Subcutaneous abdominal adipose tissue (tissue), 5 donors: ENCODE data around the gene TUSC1.
"Not testable (repeated sequence)": the region's sequence is repeated elsewhere in the genome, so short reads cannot be mapped to it uniquely, and the experiment has no call there.

ENCODE experiments used
- H3K27ac ChIP-seq: one replicate; pipeline ENCODE4 v1.7.0; 2013; ENCODE audit warnings: low read depth, mild to moderate bottlenecking, inconsistent platforms, low read length, moderate library complexity
- H3K27me3 ChIP-seq, 5 donors: one replicate each; pipeline ENCODE4 v1.7.0; 2013; ENCODE audit warnings: low read length in 5 of 5, inconsistent platforms in 1 of 5; ENCODE audit not compliant: control insufficient read depth in 5 of 5, insufficient read depth in 4 of 5
- H3K36me3 ChIP-seq, 5 donors: one replicate each; pipeline ENCODE4 v1.7.0; 2013; ENCODE audit warnings: low read length in 5 of 5; ENCODE audit not compliant: control insufficient read depth in 5 of 5, insufficient read depth in 5 of 5
- H3K4me1 ChIP-seq, 5 donors: one replicate each; pipeline ENCODE4 v1.7.0; 2013; ENCODE audit warnings: low read length in 5 of 5, mild to moderate bottlenecking in 3 of 5, moderate library complexity in 1 of 5; ENCODE audit not compliant: control insufficient read depth in 5 of 5, insufficient read depth in 5 of 5
- H3K4me3 ChIP-seq, 5 donors: one replicate each; pipeline ENCODE4 v1.7.0; 2013; ENCODE audit warnings: low read length in 5 of 5, low read depth in 1 of 5
- H3K9ac ChIP-seq, 5 donors: one replicate each; pipeline ENCODE4 v1.7.0; 2013; ENCODE audit warnings: low read length in 5 of 5, mild to moderate bottlenecking in 4 of 5, moderate library complexity in 3 of 5
- H3K9me3 ChIP-seq, 5 donors: one replicate each; pipeline ENCODE4 v1.7.0; 2013; ENCODE audit warnings: low read length in 5 of 5; ENCODE audit not compliant: control insufficient read depth in 5 of 5
- donor health status: healthy.
- donor health status: healthy.
- donor health status: healthy.
- donor health status: healthy.
- donor health status: healthy.

The TUSC1 gene

DNA sequence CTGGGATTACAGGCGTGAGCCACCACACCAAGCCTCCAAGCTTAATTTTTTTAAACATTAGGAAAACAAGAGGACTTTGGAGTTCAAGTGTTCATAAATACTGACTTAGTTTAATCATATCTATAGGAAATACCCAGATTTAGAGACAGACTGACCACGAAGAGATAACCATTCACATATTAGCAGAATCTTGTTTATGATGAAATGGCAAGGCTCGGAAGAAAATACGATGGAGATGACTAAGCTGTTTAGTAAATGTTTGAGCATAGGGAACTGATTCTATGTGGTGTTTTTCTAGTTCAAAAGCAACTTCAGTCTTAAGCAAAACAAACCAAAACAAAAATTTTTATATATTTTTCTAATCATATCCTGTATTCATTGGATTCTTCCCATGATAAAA, 13.5 kb upstream of the TUSC1 start:
- no peak overlapping the region for H3K27ac ChIP-seq
- no peaks in the 10 kb centered on the region for H3K9me3 ChIP-seq
- H3K36me3 ChIP-seq, result no peaks in the 10 kb centered on the region
- no peaks in the 10 kb centered on the region for H3K4me1 ChIP-seq
- H3K27me3 ChIP-seq, result no peaks in the 10 kb centered on the region
- no peak overlapping the region for H3K9ac ChIP-seq
- no peak overlapping the region for H3K4me3 ChIP-seq

DNA sequence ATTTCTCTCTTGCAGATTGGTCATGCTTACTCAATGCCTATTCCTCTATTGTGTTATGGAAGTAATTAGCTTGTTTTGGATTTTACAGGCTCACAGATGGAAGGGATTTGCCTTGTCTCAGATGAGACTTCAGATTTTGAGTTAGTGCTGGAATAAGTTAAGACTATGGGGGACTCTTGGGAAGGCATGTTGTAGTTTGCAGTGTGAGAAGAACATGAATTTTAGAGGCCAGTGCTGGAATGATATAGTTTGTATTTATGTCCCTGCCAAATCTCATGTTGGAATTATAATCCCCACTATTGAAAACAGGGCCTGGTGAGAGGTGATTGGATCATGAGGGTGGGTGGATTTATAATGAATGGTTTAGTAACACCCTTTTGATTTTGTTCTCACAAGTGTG, 6.1 kb upstream of the TUSC1 start:
- H3K4me3 ChIP-seq, result no peak overlapping the region
- H3K27ac ChIP-seq, result no peak overlapping the region
- peaks cover 0 to 4% (median 3%) of the 10 kb centered on the region in 5 donors for H3K9me3 ChIP-seq
- no peaks in the 10 kb centered on the region for H3K36me3 ChIP-seq
- H3K27me3 ChIP-seq, result no peaks in the 10 kb centered on the region
- H3K4me1 ChIP-seq, result peaks cover 0 to 8% (median 0%) of the 10 kb centered on the region in 5 donors
- H3K9ac ChIP-seq, result no peak overlapping the region

DNA sequence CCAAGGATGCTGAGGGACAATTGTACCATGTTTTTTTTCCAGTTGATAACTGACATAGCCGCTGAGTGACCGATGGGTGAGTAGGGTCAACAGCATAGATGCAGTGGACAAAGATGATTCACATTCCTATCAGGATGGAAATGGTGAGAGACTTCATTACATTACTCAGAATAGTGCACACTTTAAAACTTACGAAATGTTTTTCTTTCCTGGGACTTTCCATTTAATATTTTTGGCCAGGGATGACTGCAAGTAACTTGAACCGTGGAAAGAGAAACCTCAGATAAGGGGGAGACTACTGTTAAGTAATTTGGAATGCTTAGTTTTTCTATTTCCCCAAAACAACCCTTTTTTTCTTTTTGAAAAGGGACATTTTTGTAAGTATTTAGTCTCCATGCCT, 3.0 kb upstream of the TUSC1 start:
- Histone ChIP-seq H3K4me3 (no peak overlapping the region), H3K9ac (no peak overlapping the region), H3K27me3 (no peaks in the 10 kb centered on the region), H3K27ac (no peak overlapping the region), H3K4me1 (peaks cover 0 to 21% (median 18%) of the 10 kb centered on the region in 5 donors), H3K36me3 (no peaks in the 10 kb centered on the region), H3K9me3 (peaks cover 0 to 4% (median 3%) of the 10 kb centered on the region in 5 donors)

DNA sequence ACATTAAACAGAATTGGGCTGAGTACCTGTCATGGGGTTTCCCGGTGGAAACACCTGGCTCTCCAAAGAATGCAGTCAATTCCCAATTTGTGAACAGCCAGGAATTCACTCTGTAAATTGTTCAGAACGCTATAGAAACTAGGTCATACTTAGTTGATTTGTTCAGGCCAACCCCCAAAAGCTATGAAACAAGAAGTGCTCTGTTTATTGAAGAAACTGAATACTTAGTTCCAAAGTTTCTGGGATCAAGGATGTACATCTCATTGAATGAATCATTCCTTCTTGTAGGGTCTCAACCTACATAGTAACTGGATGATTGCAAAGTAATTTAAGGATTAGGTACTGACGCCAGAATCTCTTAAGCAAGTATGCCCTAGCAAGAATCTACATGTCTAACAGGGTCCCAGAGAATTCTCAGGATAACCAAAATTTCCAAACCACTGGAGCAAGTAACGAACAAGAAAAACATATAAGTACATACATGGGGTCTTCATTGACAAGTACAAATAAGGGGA, 659 bp upstream of the TUSC1 start:
- Histone ChIP-seq H3K36me3 (no peaks in the 10 kb centered on the region), H3K9me3 (peaks cover 0 to 4% (median 3%) of the 10 kb centered on the region in 5 donors), H3K27me3 (no peaks in the 10 kb centered on the region), H3K9ac (peak overlapping the region; percentile 52 to 97 (median 74)), H3K4me1 (peaks cover 0 to 21% (median 18%) of the 10 kb centered on the region in 5 donors), H3K27ac (peak overlapping the region; percentile 93), H3K4me3 (peak overlapping the region; percentile 48 to 92 (median 81))

DNA sequence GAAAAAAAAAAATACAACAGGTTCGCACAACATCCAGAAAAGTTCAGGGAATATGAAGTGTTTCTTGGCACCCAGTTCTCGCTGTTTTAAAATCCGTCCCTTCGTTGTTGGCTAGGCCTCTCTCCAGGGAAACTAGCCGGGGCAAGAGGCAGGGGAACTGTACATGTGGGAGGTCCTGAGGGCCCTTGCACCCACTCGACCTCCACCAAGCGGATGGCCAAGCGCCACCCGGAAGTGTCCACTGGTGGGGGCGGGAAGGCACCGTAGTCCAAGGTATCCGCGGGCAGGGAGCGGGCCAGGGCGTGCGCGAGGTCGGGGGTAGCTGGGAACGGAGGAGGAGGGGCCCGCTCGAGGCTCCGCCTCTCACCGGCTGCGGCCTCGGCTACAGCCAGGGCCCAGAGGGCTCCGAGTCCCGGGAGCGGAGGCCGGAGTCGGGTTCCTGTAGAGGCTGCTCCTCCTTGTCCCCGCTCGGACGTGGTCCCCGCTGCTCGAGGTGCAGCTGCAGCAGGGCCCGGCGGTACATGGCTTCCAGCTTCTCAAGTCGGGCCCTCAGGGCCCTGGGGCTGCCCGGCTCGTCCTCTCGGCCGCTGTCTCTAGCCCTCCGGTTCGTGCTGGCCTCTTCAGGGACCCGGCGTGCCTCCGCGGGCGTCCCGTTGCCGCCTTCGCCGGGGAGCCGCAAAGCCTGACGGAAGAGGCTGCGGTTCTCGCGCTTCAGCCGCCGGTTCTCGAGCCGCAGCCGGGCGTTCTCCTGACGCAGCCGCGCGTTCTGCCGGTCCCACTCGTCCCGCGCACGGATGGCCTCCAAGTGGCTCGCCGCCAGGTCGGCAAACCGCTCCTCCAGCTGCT, 720 bp downstream of the TUSC1 start:
- H3K27ac ChIP-seq, result peak overlapping the region; percentile 93
- no peaks in the 10 kb centered on the region for H3K27me3 ChIP-seq
- peak overlapping the region in 4 of 5 donors; percentile 96 to 99 (median 98) for H3K9ac ChIP-seq
- peaks cover 0 to 21% (median 18%) of the 10 kb centered on the region in 5 donors for H3K4me1 ChIP-seq
- no peaks in the 10 kb centered on the region for H3K9me3 ChIP-seq
- no peaks in the 10 kb centered on the region for H3K36me3 ChIP-seq
- H3K4me3 ChIP-seq, result peak overlapping the region; percentile 61 to 92 (median 81)

DNA sequence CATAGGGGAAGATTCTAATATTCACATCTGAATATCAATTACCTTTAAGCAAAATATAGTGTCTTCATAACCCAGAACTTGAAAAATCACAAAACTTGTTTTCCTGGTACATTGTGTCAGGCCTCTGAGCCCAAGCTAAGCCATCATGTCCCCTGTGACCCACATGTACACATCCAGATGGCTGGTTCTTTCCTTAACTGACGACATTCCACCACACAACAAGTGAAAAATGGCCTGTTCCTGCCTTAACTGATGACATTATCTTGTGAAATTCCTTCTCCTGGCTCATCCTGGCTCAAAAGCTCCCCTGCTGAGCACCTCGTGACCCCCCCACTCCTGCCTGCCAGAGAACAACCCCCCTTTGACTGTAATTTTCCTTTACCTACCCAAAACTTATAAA, 2.4 kb downstream of the TUSC1 start:
- peaks cover 0 to 20% (median 16%) of the 10 kb centered on the region in 5 donors for H3K4me1 ChIP-seq
- not testable (repeated sequence) for H3K9me3 ChIP-seq, H3K9ac ChIP-seq, H3K36me3 ChIP-seq, H3K27me3 ChIP-seq, H3K4me3 ChIP-seq, H3K27ac ChIP-seq

DNA sequence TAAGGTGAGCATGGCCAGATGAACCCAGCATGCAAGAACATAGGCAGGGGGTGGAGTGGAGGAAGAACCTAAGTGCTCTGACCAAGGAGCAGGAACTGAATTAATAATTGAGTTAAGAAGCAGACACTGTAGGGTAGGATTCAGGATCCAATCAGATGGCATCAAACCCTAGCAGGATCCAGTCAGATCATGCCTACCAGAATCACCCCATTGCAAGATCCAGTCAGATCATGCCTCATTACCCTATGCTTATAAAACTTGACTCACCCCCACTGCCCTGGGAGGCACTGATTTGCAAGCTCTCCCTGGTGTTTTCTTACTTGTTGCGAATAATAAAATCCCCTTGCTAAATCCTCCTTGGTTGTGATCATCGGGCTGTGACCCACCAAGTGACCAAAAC, 19.7 kb downstream of the TUSC1 start:
- no peak overlapping the region for H3K9ac ChIP-seq
- H3K27ac ChIP-seq, result no peak overlapping the region
- H3K4me3 ChIP-seq, result no peak overlapping the region
- H3K4me1 ChIP-seq, result no peaks in the 10 kb centered on the region
- H3K9me3 ChIP-seq, result no peaks in the 10 kb centered on the region
- H3K36me3 ChIP-seq, result no peaks in the 10 kb centered on the region
- no peaks in the 10 kb centered on the region for H3K27me3 ChIP-seq

DNA sequence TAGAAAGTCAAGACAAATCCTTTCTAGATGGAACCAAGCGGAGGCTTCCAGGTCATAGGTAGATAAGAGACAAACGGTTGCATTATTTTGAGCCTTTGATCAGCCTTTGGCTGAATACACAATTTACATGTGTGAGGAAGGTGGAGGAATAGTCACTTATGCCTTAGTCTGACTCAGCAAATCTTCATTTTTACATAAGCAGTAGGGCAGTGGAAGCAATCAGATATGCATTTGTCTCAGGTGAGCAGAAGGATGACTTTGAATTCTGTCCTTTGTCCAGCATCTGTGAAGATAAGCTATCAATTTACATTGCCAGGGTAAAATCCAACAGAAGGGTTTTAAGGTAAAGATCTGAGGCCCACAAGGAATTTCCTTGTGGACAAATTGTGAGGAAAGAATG, 23.8 kb downstream of the TUSC1 start:
- H3K36me3 ChIP-seq, result no peaks in the 10 kb centered on the region
- H3K9ac ChIP-seq, result no peak overlapping the region
- no peaks in the 10 kb centered on the region for H3K27me3 ChIP-seq
- H3K9me3 ChIP-seq, result no peaks in the 10 kb centered on the region
- H3K4me3 ChIP-seq, result no peak overlapping the region
- H3K4me1 ChIP-seq, result no peaks in the 10 kb centered on the region
- no peak overlapping the region for H3K27ac ChIP-seq

DNA sequence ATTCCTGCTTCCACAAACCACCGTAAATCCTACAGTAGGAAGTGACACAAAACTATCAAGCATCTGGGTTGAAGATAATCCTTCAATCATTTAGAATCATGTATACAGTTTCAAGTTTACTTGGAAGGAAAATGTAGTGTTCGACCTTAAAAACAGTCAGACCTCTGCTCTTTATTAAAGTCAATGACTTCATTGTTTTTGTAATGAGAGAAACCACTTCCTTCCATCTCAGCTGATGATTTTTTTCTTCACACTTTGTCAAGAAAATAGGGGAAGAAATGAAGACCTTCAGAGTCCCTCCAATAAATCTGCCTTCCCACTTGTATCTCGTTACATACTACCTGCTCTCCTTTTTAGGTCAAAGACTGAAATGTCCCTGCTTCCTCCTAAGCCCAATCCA, 30.1 kb downstream of the TUSC1 start:
- Histone ChIP-seq H3K4me3 (no peak overlapping the region), H3K27ac (no peak overlapping the region), H3K9ac (no peak overlapping the region), H3K27me3 (no peaks in the 10 kb centered on the region), H3K36me3 (no peaks in the 10 kb centered on the region), H3K9me3 (no peaks in the 10 kb centered on the region), H3K4me1 (no peaks in the 10 kb centered on the region)

DNA sequence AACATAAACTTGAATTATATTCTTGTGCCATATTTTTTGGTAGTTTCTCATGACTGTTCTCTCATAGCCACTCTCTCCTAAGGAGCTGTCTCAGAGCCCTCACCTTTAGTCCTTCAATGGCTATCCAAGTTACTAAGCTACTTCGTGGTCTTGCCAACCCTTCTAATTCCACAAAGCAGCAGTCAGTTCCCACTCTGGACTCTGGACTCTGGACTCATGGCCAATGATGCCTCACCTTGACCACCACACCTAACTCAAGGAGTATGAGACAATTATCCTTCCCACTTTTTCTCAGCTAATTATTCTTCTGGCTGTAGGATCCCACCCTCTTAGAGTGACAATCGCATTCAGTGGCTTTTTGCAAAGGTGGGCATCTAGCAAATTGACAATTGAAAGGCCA, 42.2 kb downstream of the TUSC1 start:
- peaks cover 0 to 7% (median 0%) of the 10 kb centered on the region in 5 donors for H3K4me1 ChIP-seq
- H3K9ac ChIP-seq, result no peak overlapping the region
- H3K27me3 ChIP-seq, result no peaks in the 10 kb centered on the region
- H3K36me3 ChIP-seq, result no peaks in the 10 kb centered on the region
- H3K9me3 ChIP-seq, result no peaks in the 10 kb centered on the region
- H3K27ac ChIP-seq, result no peak overlapping the region
- no peak overlapping the region for H3K4me3 ChIP-seq
